Kidney (tissue), 14 donors: ENCODE data around the gene KRTAP5-3. TPM values are rescaled to one million over a fixed set of nuclear protein-coding genes. Genes with fewer than 3 reads are reported as not detected.
"Not testable (repeated sequence)": the region's sequence is repeated elsewhere in the genome, so short reads cannot be mapped to it uniquely, and the experiment has no call there.

ENCODE experiments used
- DNase-seq, 5 donors: peaks; one replicate each; pipeline ENCODE4 v3.0.0-alpha.2; 2013 to 2020
- FAIRE-seq: peaks from 2 replicates; lab custom pipeline; 2012; peaks lifted over from hg19 to GRCh38; lab: Jason Lieb, UNC
- H3K27ac ChIP-seq, 2 donors: one replicate each; pipeline ENCODE4 v1.7.0; 2013; ENCODE audit warnings: low read depth in 2 of 2, low read length in 2 of 2, inconsistent platforms in 1 of 2
- H3K27me3 ChIP-seq: one replicate; pipeline ENCODE4 v1.7.1; 2013; ENCODE audit warnings: low read length, inconsistent platforms; ENCODE audit not compliant: control insufficient read depth, insufficient read depth
- H3K36me3 ChIP-seq, 3 donors: one replicate each; pipeline versions ENCODE4 v1.7.0 to v1.7.1; 2013; ENCODE audit warnings: low read length in 3 of 3, control low read depth in 1 of 3, inconsistent platforms in 1 of 3; ENCODE audit not compliant: insufficient read depth in 3 of 3, control insufficient read depth in 2 of 3
- H3K4me1 ChIP-seq, 3 donors: one replicate each; pipeline versions ENCODE4 v1.7.0 to v1.7.1; 2013; ENCODE audit warnings: low read length in 3 of 3, inconsistent platforms in 1 of 3, low read depth in 1 of 3; ENCODE audit not compliant: control insufficient read depth in 2 of 3, insufficient read depth in 2 of 3
- H3K4me3 ChIP-seq, 3 donors: one replicate each; pipeline versions ENCODE4 v1.7.0 to v1.8.1; 2013; ENCODE audit warnings: low read length in 3 of 3, control low read depth in 1 of 3, inconsistent platforms in 1 of 3
- H3K9ac ChIP-seq, 3 donors: one replicate each; pipeline versions ENCODE4 v1.7.0 to v1.7.1; 2013; ENCODE audit warnings: low read length in 3 of 3, control low read depth in 1 of 3, inconsistent platforms in 1 of 3
- H3K9me3 ChIP-seq, 3 donors: one replicate each; pipeline versions ENCODE4 v1.7.0 to v1.7.1; 2013; ENCODE audit warnings: low read length in 3 of 3, control low read depth in 1 of 3, inconsistent platforms in 1 of 3; ENCODE audit not compliant: control insufficient read depth in 2 of 3, insufficient read depth in 1 of 3
- CTCF ChIP-seq: IDR thresholded peaks from 3 replicates; pipeline ENCODE4 v1.5.1; 2012; ENCODE audit warnings: mild to moderate bottlenecking, moderate library complexity, borderline replicate concordance; ENCODE audit not compliant: insufficient read depth; ENCODE audit errors: extremely low read depth
- intact Hi-C: fragments of 100-400 bp; cut with DNase I; formaldehyde crosslinking; loops from one replicate; pipeline ENCODE4 v1.11.1; 2022
- polyA plus RNA-seq: library from polyadenylated mRNA; stranded (reverse); fragments of 350-450 nt; fragmentation: Illumina TruSeq; extraction: RNeasy Lipid Tissue Mini Kit (QIAGEN cat#74804); gene quantifications from one replicate; pipeline ENCODE4 v1.2.3, GENCODE V29; 2014; ENCODE audit warnings: low read depth, low replicate concordance; ENCODE audit not compliant: insufficient read depth
- total RNA-seq: library from RNA; stranded (reverse); fragmentation: NEBNext Ultra II Directional; extraction: Animal tissue kit (Norgen Biotek cat#: 25700); gene quantifications from one replicate; pipeline ENCODE4 v1.2.1, GENCODE V29; 2021
- donor health status: control.
- donor health status: control.
- donor health status: control.
- donor health status: control.
- donor health status: control.
- donor health status: DM: yes; HTN: yes; CAD: no.
- donor health status: Normal renal cell carcinoma (clear cell type).

Gene KRTAP5-3
- total and polyA plus RNA-seq, 2 donors from 2014 or later, result not detected

- intact Hi-C loops, result no loop called here
- H3K27ac ChIP-seq, result no peak overlapping the region
- H3K27me3 ChIP-seq, result no peaks in the 10 kb centered on the region
- no peaks in the 10 kb centered on the region for H3K9me3 ChIP-seq
- no peak overlapping the region for H3K4me3 ChIP-seq
- no peak for TF ChIP-seq CTCF
- H3K9ac ChIP-seq, result no peak overlapping the region
- FAIRE-seq, result no peak
- no peaks in the 10 kb centered on the region for H3K36me3 ChIP-seq
- peak in 2 of 5 donors; percentile 34 to 58 for DNase-seq
- no peaks in the 10 kb centered on the region for H3K4me1 ChIP-seq
Observed at GRCh38 chr11:1623716-1624115, 15.5 kb upstream of the KRTAP5-3 start.

GRCh38 chr11:1622086-1622485, 13.8 kb upstream of the KRTAP5-3 start, which contains the start of gene KRTAP5-4:
KRTAP5-4 (minus strand) TSS chr11:1622138; CDS start chr11:1622093, 45 bp downstream.
- H3K9me3 ChIP-seq, result no peaks in the 10 kb centered on the region
- intact Hi-C loops, result no loop called here
- no peaks in the 10 kb centered on the region for H3K36me3 ChIP-seq
- H3K4me3 ChIP-seq, result no peak within 1 kb of the TSS
- FAIRE-seq (no peak), DNase-seq (no peak)
- no peaks in the 10 kb centered on the region for H3K27me3 ChIP-seq
- H3K27ac ChIP-seq, result no peak within 1 kb of the TSS
- no peak within 1 kb of the TSS for H3K9ac ChIP-seq
- TF ChIP-seq CTCF, result no peak
- H3K4me1 ChIP-seq, result no peaks in the 10 kb centered on the region

DNA sequence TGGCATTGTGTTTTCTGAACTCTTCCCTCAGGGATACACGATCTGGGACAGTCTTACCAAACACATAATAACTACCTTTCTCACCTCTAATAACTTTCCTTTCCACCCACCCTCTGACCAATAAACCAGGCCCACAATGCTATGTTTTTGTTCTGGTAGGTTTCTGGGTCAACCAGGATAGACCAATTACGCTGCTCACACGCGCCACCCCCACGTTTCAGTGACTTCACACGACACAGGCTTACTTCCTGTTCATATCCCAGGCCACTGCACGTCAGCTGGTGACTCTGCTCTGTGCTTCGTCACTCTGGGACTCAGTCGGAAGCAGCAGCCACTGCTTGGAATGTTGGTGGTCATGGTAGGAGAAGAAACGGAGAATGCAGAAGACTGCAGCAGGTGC, 11.2 kb upstream of the KRTAP5-3 start:
- FAIRE-seq (no peak), DNase-seq (peak in 3 of 5 donors; percentile 41 to 67 (median 45))
- Histone ChIP-seq H3K4me3 (no peak overlapping the region), H3K4me1 (no peaks in the 10 kb centered on the region), H3K9ac (no peak overlapping the region), H3K27me3 (no peaks in the 10 kb centered on the region), H3K9me3 (peaks cover 0 to 1% (median 0%) of the 10 kb centered on the region in 3 donors), H3K36me3 (no peaks in the 10 kb centered on the region), H3K27ac (no peak overlapping the region)
- TF ChIP-seq CTCF, result no peak
- intact Hi-C loops, result no loop called here

- FAIRE-seq, result no peak
Observed at GRCh38 chr11:1618231-1618630, 10.0 kb upstream of the KRTAP5-3 start.

DNA sequence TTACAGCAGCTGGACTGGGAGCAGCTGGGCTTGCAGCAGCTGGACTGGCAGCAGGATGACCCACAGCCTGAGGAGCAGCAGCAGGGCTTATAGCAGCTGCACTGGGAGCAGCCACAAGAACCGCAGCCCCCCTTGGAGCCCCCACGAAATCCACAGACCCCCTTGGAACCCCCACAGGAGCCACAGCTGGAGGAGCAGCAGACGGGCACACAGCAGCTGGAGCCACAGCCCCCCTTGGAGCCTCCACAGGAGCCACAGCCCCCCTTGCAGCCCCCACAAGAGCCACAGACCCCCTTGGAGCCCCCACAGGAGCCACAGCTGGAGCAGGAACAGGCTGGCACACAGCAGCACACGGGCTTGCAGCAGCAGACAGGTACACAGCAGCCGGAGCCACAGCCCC, 362 bp downstream of the KRTAP5-3 start:
- H3K9me3 ChIP-seq, intact Hi-C loops, H3K4me3 ChIP-seq, H3K4me1 ChIP-seq, H3K27ac ChIP-seq, H3K27me3 ChIP-seq, H3K9ac ChIP-seq, FAIRE-seq, H3K36me3 ChIP-seq: not testable (repeated sequence)
- peak in 2 of 5 donors; percentile 32 to 52 for DNase-seq

More at GRCh38 chr11:1618231-1618630, 10.0 kb upstream of the KRTAP5-3 start:
- no peak for TF ChIP-seq CTCF
- DNase-seq, result peak in 1 of 5 donors; percentile 17
- Histone ChIP-seq H3K36me3 (no peaks in the 10 kb centered on the region), H3K9ac (no peak overlapping the region), H3K27ac (no peak overlapping the region), H3K27me3 (no peaks in the 10 kb centered on the region), H3K4me1 (no peaks in the 10 kb centered on the region), H3K4me3 (no peak overlapping the region), H3K9me3 (peaks cover 0 to 1% (median 0%) of the 10 kb centered on the region in 3 donors)
- intact Hi-C loops, result no loop called here
